Measurements from ENCODE around the gene EEF1AKMT3.

The EEF1AKMT3 gene

GRCh38 chr12:57821474-57822214 lies 49.2 kb downstream of the EEF1AKMT3 start:
- no peak for TF ChIP-seq CTCF (IDR thresholded peaks at IDR 0.05; ENCODE audit: insufficient read depth, low read length, poor library complexity, severe bottlenecking)
- peaks cover 41% of the 10 kb centered on the region for H3K36me3 ChIP-seq (ENCODE audit: control insufficient read depth, insufficient read depth, low read length)
- no peaks in the 10 kb centered on the region for H3K27me3 ChIP-seq (replicated peaks; ENCODE audit: control insufficient read depth, insufficient read depth, low read length)
- no peak overlapping the region for H3K4me3 ChIP-seq (replicated peaks; ENCODE audit: low read depth, low read length)
- DNase-seq (ENCODE audit: extremely low read depth, insufficient read length), result no peak

GRCh38 chr12:57822392-57823130 lies 50.1 kb downstream of the EEF1AKMT3 start:
- Histone ChIP-seq H3K27me3 (replicated peaks; ENCODE audit: control insufficient read depth, insufficient read depth, low read length) (no peaks in the 10 kb centered on the region), H3K4me3 (replicated peaks; ENCODE audit: low read depth, low read length) (no peak overlapping the region), H3K36me3 (ENCODE audit: control insufficient read depth, insufficient read depth, low read length) (peaks cover 50% of the 10 kb centered on the region)
- no peak for DNase-seq (ENCODE audit: extremely low read depth, insufficient read length)
- no peak for TF ChIP-seq CTCF (IDR thresholded peaks at IDR 0.05; ENCODE audit: insufficient read depth, low read length, poor library complexity, severe bottlenecking)

- H3K36me3 ChIP-seq (ENCODE audit: control insufficient read depth, insufficient read depth, low read length), result peaks cover 54% of the 10 kb centered on the region
- no peak overlapping the region for H3K4me3 ChIP-seq (replicated peaks; ENCODE audit: low read depth, low read length)
- TF ChIP-seq CTCF (IDR thresholded peaks at IDR 0.05; ENCODE audit: insufficient read depth, low read length, poor library complexity, severe bottlenecking), result no peak
- DNase-seq (ENCODE audit: extremely low read depth, insufficient read length), result no peak
- H3K27me3 ChIP-seq (replicated peaks; ENCODE audit: control insufficient read depth, insufficient read depth, low read length), result no peaks in the 10 kb centered on the region
These were observed 50.9 kb downstream of the EEF1AKMT3 start for GRCh38 chr12:57823131-57823907.

- Histone ChIP-seq H3K27me3 (replicated peaks; ENCODE audit: control insufficient read depth, insufficient read depth, low read length) (no peaks in the 10 kb centered on the region), H3K4me3 (replicated peaks; ENCODE audit: low read depth, low read length) (no peak overlapping the region), H3K36me3 (ENCODE audit: control insufficient read depth, insufficient read depth, low read length) (peaks cover 54% of the 10 kb centered on the region)
- no peak for TF ChIP-seq CTCF (IDR thresholded peaks at IDR 0.05; ENCODE audit: insufficient read depth, low read length, poor library complexity, severe bottlenecking)
- DNase-seq (ENCODE audit: extremely low read depth, insufficient read length), result no peak
These were observed 51.7 kb downstream of the EEF1AKMT3 start for GRCh38 chr12:57823908-57824640.

- TF ChIP-seq CTCF (IDR thresholded peaks at IDR 0.05; ENCODE audit: insufficient read depth, low read length, poor library complexity, severe bottlenecking), result no peak
These were observed 53.0 kb downstream of the EEF1AKMT3 start for GRCh38 chr12:57825451-57825850.

More at GRCh38 chr12:57825451-57825850, 53.0 kb downstream of the EEF1AKMT3 start:
- H3K4me3 ChIP-seq (replicated peaks; ENCODE audit: low read depth, low read length), result no peak overlapping the region
- no peak for DNase-seq (ENCODE audit: extremely low read depth, insufficient read length)
- H3K36me3 ChIP-seq (ENCODE audit: control insufficient read depth, insufficient read depth, low read length), result peaks cover 56% of the 10 kb centered on the region
- no peaks in the 10 kb centered on the region for H3K27me3 ChIP-seq (replicated peaks; ENCODE audit: control insufficient read depth, insufficient read depth, low read length)
